Thoracic aorta (tissue), 2 donors: Measurements from ENCODE around the gene LEAP2. TPM values are rescaled to one million over a fixed set of nuclear protein-coding genes. Genes with fewer than 3 reads are reported as not detected.

Source experiments
- ATAC-seq: fragments of 150-250 bp; one replicate; pipeline ENCODE4 v1.8.0; 2017; ENCODE audit warnings: low read depth; ENCODE audit not compliant: insufficient number of reproducible peaks, low FRiP score
- DNase-seq: peaks from one replicate; pipeline ENCODE4 v3.0.0-alpha.2; 2020; ENCODE audit warnings: low spot score
- H3K27ac ChIP-seq, 2 donors: fragments of 200-600 bp; sonication (generic); 1 replicate in 1 of 2; 2 replicates in 1 of 2; pipeline ENCODE4 v1.5.1; 2016; ENCODE audit warnings: mild to moderate bottlenecking in 2 of 2, moderate library complexity in 2 of 2
- H3K27me3 ChIP-seq: fragments of 200-600 bp; sonication (generic); replicated peaks from 2 replicates; pipeline ENCODE4 v1.6.0; 2016; ENCODE audit warnings: mild to moderate bottlenecking; ENCODE audit not compliant: insufficient read depth
- H3K36me3 ChIP-seq: fragments of 200-600 bp; sonication (generic); one replicate; pipeline ENCODE4 v1.5.1; 2016
- H3K4me1 ChIP-seq, 2 donors: fragments of 200-600 bp; sonication (generic); 1 replicate in 1 of 2; 2 replicates in 1 of 2; pipeline versions ENCODE4 v1.5.1 to v1.6.0; 2016; ENCODE audit warnings: low read depth in 2 of 2, mild to moderate bottlenecking in 1 of 2; ENCODE audit not compliant: control insufficient read depth in 1 of 2
- H3K4me3 ChIP-seq: fragments of 200-600 bp; sonication (generic); 2 replicates; pipeline ENCODE4 v1.5.1; 2016; ENCODE audit warnings: mild to moderate bottlenecking
- H3K9me3 ChIP-seq: fragments of 200-600 bp; sonication (generic); 2 replicates; pipeline ENCODE4 v1.5.1; 2016
- CTCF ChIP-seq: fragments of 200-600 bp; sonication (generic); IDR thresholded peaks from one replicate; pipeline ENCODE4 v1.5.1; 2019; ENCODE audit warnings: antibody characterized with exemption
- total RNA-seq, 2 donors: library from RNA; depleted of rRNA; stranded (reverse); fragments of >200 nt; gene quantifications; one replicate each; pipeline versions ENCODE4 v1.1.0 to v1.2.3, GENCODE V29; 2016

The LEAP2 gene
- total RNA-seq, 2 donors from 2014 or later: 0.49 TPM; not detected in 1

GRCh38 chr5:132889501-132889900, 16.0 kb downstream of the LEAP2 start:
- no peak overlapping the region for H3K27ac ChIP-seq
- DNase-seq (no peak), ATAC-seq (no peak)
- TF ChIP-seq CTCF: no peak
- H3K4me3 ChIP-seq: no peak overlapping the region
- H3K9me3 ChIP-seq: no peaks in the 10 kb centered on the region
- H3K36me3 ChIP-seq: peaks cover 39% of the 10 kb centered on the region
- H3K4me1 ChIP-seq: no peaks in the 10 kb centered on the region
- no peaks in the 10 kb centered on the region for H3K27me3 ChIP-seq

DNA sequence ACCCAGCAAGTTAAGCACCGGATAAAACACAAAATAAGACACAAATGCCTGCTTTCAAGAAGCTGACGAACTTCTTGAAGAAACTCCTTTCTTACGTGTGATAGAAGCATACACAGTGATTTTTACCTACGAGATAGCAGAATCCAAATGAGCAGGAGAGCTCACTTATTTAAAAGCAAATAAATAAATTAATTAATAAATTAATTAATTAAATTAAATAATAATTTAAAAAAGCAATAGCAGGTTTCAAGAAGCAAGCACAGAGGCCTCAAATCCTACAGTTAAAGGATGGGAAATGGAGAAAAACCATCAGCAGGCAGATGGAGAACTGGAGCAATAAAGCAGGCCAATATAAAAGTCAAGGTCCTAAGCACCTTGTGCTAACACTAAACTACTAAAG, 17.3 kb downstream of the LEAP2 start:
- Histone ChIP-seq H3K4me3 (no peak overlapping the region), H3K27me3 (no peaks in the 10 kb centered on the region), H3K27ac (no peak overlapping the region), H3K36me3 (peaks cover 45% of the 10 kb centered on the region), H3K9me3 (no peaks in the 10 kb centered on the region), H3K4me1 (peaks cover 0 to 4% of the 10 kb centered on the region in 2 donors)
- DNase-seq (no peak), ATAC-seq (no peak)
- TF ChIP-seq CTCF: no peak

DNA sequence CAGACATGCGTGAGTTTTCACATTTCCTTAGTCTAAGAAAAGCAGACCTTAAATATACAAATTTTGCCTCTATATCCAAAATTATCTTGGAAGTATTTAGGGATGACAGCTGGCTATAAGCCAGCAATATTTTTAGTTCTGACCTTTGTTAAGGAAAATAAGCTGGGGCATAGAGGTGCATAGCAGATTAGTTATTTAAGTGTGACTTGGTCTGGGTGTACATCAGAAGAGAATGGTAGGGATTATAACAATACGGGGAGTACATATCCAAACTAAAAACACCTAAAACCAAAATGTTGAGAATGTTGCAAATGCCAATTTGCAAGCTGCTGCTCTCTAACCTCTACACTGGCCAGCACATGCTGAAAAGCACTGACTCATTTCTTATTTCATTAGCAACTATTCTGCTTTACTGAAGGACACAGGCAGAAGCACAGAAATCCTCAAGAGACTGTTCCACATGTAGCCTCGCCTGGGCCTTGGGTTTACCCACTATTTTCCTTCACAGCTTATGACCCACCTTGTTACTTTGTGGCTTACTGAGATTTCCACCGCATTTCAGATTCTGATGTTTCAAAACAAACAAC, 22.3 kb downstream of the LEAP2 start:
- Histone ChIP-seq H3K27me3 (no peaks in the 10 kb centered on the region), H3K4me1 (peaks cover 0 to 6% of the 10 kb centered on the region in 2 donors), H3K4me3 (no peak overlapping the region), H3K9me3 (no peaks in the 10 kb centered on the region), H3K27ac (no peak overlapping the region), H3K36me3 (peaks cover 46% of the 10 kb centered on the region)
- no peak for ATAC-seq
- no peak for DNase-seq
- TF ChIP-seq CTCF: no peak

DNA sequence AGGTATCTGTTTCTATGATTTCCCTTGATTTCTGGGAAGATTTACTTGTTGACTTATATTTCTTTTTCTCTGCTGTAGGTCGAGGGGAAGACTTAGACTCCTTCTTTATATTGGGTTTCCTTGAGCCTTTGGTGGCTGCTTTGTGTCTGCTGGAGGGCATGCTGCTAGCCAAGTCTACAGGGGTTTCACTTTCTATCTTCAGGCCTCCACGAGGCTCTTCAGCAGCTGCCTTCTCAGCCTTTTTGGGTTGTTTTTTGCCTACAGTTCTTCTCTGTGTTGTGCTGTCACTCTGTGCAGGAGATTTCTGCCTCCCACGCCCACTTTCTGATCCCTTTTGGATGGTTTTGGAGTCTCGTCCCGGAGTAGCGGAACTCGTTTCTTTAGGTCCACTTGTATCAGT, 23.2 kb downstream of the LEAP2 start:
- TF ChIP-seq CTCF: no peak
- ATAC-seq (no peak), DNase-seq (no peak)
- Histone ChIP-seq H3K27ac (no peak overlapping the region), H3K36me3 (peaks cover 46% of the 10 kb centered on the region), H3K4me1 (peaks cover 0 to 6% of the 10 kb centered on the region in 2 donors), H3K27me3 (no peaks in the 10 kb centered on the region), H3K4me3 (no peak overlapping the region), H3K9me3 (no peaks in the 10 kb centered on the region)

- Histone ChIP-seq H3K4me1 (peaks cover 0 to 6% of the 10 kb centered on the region in 2 donors), H3K9me3 (no peaks in the 10 kb centered on the region), H3K36me3 (peaks cover 39% of the 10 kb centered on the region), H3K4me3 (no peak overlapping the region), H3K27ac (no peak overlapping the region), H3K27me3 (no peaks in the 10 kb centered on the region)
- ATAC-seq (no peak), DNase-seq (no peak)
- no peak for TF ChIP-seq CTCF
These were observed 24.6 kb downstream of the LEAP2 start for GRCh38 chr5:132898094-132898493.
